Measurements from ENCODE around the gene CTNNAL1. TPM values are rescaled to one million over a fixed set of nuclear protein-coding genes. Genes with fewer than 3 reads are reported as not detected.

CTNNAL1 gene
- total and polyA plus RNA-seq, 2 donors (not counting 3 experiments of a cell fraction or from before 2014, with no cell fraction given) = 29.5 to 76.2 TPM

DNA sequence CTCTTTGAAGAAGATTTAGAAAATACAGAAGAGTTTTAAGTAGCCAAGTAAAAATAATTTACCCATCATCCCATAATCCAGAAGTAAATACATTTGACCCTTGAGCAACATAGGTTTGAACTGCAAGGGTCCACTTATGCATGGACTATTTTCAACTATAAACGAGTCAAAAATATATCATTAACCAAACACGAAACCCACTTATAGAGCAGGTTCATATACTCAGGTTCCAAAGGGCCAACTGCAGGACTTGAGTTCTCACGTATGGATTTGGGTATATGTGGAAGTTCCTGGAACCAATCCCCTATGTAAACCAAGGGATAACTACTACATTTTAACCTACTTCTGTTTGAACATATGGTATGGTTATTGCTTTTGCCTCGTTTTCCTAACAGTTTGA lies 73.3 kb downstream of the CTNNAL1 start:
- Histone ChIP-seq H3K4me2 (ENCODE audit: insufficient read depth, low read length) (no peak overlapping the region), H3K9me1 (replicated peaks; ENCODE audit: control insufficient read depth, extremely low read depth, insufficient read depth, low read length) (no peaks in the 10 kb centered on the region), H3K4me1 (ENCODE audit: control insufficient read depth, extremely low read depth, insufficient read depth, low read length) (peaks cover 1% of the 10 kb centered on the region), H3K36me3 (ENCODE audit: control insufficient read depth in 2 of 2, extremely low read depth in 1 of 2, insufficient read depth in 2 of 2, low read length in 2 of 2) (peaks cover 8 to 22% of the 10 kb centered on the region in 2 experiments), H2AFZ (ENCODE audit: low read depth, low read length) (no peak overlapping the region), H3K27me3 (ENCODE audit: control insufficient read depth in 2 of 2, insufficient read depth in 2 of 2, low read length in 2 of 2) (no peaks in the 10 kb centered on the region), H4K20me1 (replicated peaks; ENCODE audit: control insufficient read depth, extremely low read depth, insufficient read depth, low read length) (no peaks in the 10 kb centered on the region), H3K4me3 (replicated peaks in 1 of 3; ENCODE audit: insufficient read depth in 1 of 3, low read depth in 1 of 3, low read length in 3 of 3) (no peak overlapping the region), H3K79me2 (ENCODE audit: control insufficient read depth, insufficient read depth, low read length) (no peaks in the 10 kb centered on the region), H3K27ac (ENCODE audit: insufficient read depth, low read depth, low read length) (no peak overlapping the region), H3K9ac (replicated peaks; ENCODE audit: extremely low read depth, insufficient read depth, low read length) (no peak overlapping the region), H3K9me3 (replicated peaks; ENCODE audit: control insufficient read depth, insufficient read depth, low read length) (no peaks in the 10 kb centered on the region)
- dilution Hi-C loops (cut with MboI; ENCODE audit: extremely low pct_ligation_motif_present, low sequenced_read_pairs) = no loop called here
- DNase-seq (ENCODE audit: low read depth, low spot score) (no peak), FAIRE-seq (no peak)
- no TSS peak for BruUV-seq (replicated peaks)
- POLR2A ChIA-PET = no interaction called here
- intact Hi-C loops (cut with micrococcal nuclease) = loop anchor here (10.0 kb wide), 1 partner anchor 385 kb away; the partner anchor contains the start of gene EPB41L4B
- TF ChIP-seq MYC (IDR thresholded peaks at IDR 0.05; ENCODE audit: low read depth, low read length) (no peak), FOS (IDR thresholded peaks at IDR 0.05; ENCODE audit: borderline replicate concordance, insufficient read depth, low read length) (no peak), MAX (IDR thresholded peaks at IDR 0.05; ENCODE audit: insufficient read depth, insufficient read length) (no peak), POLR2A (IDR thresholded peaks at IDR 0.05; ENCODE audit: low read depth, low read length) (no peak), EZH2 (IDR thresholded peaks at IDR 0.05; ENCODE audit: borderline replicate concordance, low read depth, low read length, severe bottlenecking) (no peak), GATA2 (IDR thresholded peaks at IDR 0.05; ENCODE audit: insufficient read depth, insufficient read length, low read depth, low read length) (no peak), POLR2AphosphoS5 (IDR thresholded peaks at IDR 0.05; ENCODE audit: insufficient read depth, low read depth, low read length) (no peak), JUN (IDR thresholded peaks at IDR 0.05; ENCODE audit: borderline replicate concordance, insufficient read depth, insufficient read length, low read depth) (no peak)
- TF ChIP-seq, protein P1, sequence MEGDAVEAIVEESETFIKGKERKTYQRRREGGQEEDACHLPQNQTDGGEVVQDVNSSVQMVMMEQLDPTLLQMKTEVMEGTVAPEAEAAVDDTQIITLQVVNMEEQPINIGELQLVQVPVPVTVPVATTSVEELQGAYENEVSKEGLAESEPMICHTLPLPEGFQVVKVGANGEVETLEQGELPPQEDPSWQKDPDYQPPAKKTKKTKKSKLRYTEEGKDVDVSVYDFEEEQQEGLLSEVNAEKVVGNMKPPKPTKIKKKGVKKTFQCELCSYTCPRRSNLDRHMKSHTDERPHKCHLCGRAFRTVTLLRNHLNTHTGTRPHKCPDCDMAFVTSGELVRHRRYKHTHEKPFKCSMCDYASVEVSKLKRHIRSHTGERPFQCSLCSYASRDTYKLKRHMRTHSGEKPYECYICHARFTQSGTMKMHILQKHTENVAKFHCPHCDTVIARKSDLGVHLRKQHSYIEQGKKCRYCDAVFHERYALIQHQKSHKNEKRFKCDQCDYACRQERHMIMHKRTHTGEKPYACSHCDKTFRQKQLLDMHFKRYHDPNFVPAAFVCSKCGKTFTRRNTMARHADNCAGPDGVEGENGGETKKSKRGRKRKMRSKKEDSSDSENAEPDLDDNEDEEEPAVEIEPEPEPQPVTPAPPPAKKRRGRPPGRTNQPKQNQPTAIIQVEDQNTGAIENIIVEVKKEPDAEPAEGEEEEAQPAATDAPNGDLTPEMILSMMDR (IDR thresholded peaks at IDR 0.05; ENCODE audit: extremely low read depth in 1 of 2, insufficient read depth in 1 of 2, low read depth in 1 of 2, low read length in 2 of 2) = no peak
- CTCF ChIA-PET = interaction anchor here (2.2 kb wide), 1 partner anchor 14 kb away, joined by 7 read pairs; no protein-coding TSS in a partner anchor
